HG03095 (cell line): ENCODE measurements around the gene ZFP42.
"Not testable (repeated sequence)": the region's sequence is repeated elsewhere in the genome, so short reads cannot be mapped to it uniquely, and the experiment has no call there.

ENCODE experiments used
- ATAC-seq: cut with Tn5 transposase; IDR thresholded peaks from one replicate; pipeline ENCODE4 v1.9.1; 2021; ENCODE audit warnings: moderate library complexity; ENCODE audit not compliant: unreplicated experiment

The ZFP42 gene

GRCh38 chr4:187995322-187996207, at the start of gene ZFP42:
ZFP42 (plus strand) TSS chr4:187995771; CDS start chr4:188002808, 7,037 bp downstream.
- ATAC-seq: no peak

GRCh38 chr4:187961171-187961570, 34.4 kb upstream of the ZFP42 start:
- ATAC-seq: no peak

- no peak for ATAC-seq
Observed at GRCh38 chr4:187961961-187962360, 33.6 kb upstream of the ZFP42 start.

- no peak for ATAC-seq
Observed at GRCh38 chr4:187962926-187963325, 32.6 kb upstream of the ZFP42 start.

- no peak for ATAC-seq
Observed at GRCh38 chr4:187965726-187966125, 29.8 kb upstream of the ZFP42 start.

GRCh38 chr4:187972135-187972534, 23.4 kb upstream of the ZFP42 start:
- no peak for ATAC-seq

GRCh38 chr4:187983746-187984145, 11.8 kb upstream of the ZFP42 start:
- no peak for ATAC-seq

- no peak for ATAC-seq
Observed at GRCh38 chr4:187992971-187993370, 2.6 kb upstream of the ZFP42 start.

- ATAC-seq: no peak
Observed at GRCh38 chr4:187993827-187994226, 1.7 kb upstream of the ZFP42 start.

GRCh38 chr4:187996502-187997177, 1.1 kb downstream of the ZFP42 start:
- ATAC-seq: no peak

GRCh38 chr4:187997991-187998390, 2.4 kb downstream of the ZFP42 start:
- not testable (repeated sequence) for ATAC-seq

- ATAC-seq: no peak
Observed at GRCh38 chr4:187999406-187999932, 3.9 kb downstream of the ZFP42 start.

GRCh38 chr4:188002323-188002722, 6.8 kb downstream of the ZFP42 start:
- ATAC-seq: no peak

- ATAC-seq: no peak
Observed at GRCh38 chr4:188002751-188003150, 7.2 kb downstream of the ZFP42 start.

GRCh38 chr4:188005561-188005960, 10.0 kb downstream of the ZFP42 start:
- no peak for ATAC-seq

GRCh38 chr4:188006285-188006848, 10.8 kb downstream of the ZFP42 start:
- no peak for ATAC-seq

- no peak for ATAC-seq
Observed at GRCh38 chr4:188008377-188008776, 12.8 kb downstream of the ZFP42 start.

GRCh38 chr4:188012426-188012945, 16.9 kb downstream of the ZFP42 start:
- no peak for ATAC-seq

GRCh38 chr4:188015025-188015940, 19.7 kb downstream of the ZFP42 start:
- no peak for ATAC-seq

- ATAC-seq: no peak
Observed at GRCh38 chr4:188016754-188017153, 21.2 kb downstream of the ZFP42 start.
